ENCODE results near the gene B4GALT1.

B4GALT1 gene

GRCh38 chr9:33076046-33077004, 90.8 kb downstream of the B4GALT1 start, which contains the start of gene SMU1:
Gene SMU1, minus strand, starts transcription at chr9:33076674. Its CDS starts 66 bp downstream, at chr9:33076608.
- Histone ChIP-seq H3K27me3 (ENCODE audit: insufficient read depth, poor library complexity, severe bottlenecking) (no peaks in the 10 kb centered on the region), H3K36me3 (ENCODE audit: low read depth) (peaks cover 38% of the 10 kb centered on the region), H3K9me3 (ENCODE audit: severe bottlenecking) (no peaks in the 10 kb centered on the region), H3K4me1 (ENCODE audit: insufficient read depth, poor library complexity, severe bottlenecking) (peaks cover 19% of the 10 kb centered on the region), H3K27ac (ENCODE audit: poor library complexity, severe bottlenecking) (peak within 1 kb of the TSS; percentile 47), H3K4me3 (ENCODE audit: severe bottlenecking) (peak within 1 kb of the TSS; percentile 81)
- DNase-seq (ENCODE audit: low spot score) (peak; percentile 95), ATAC-seq (ENCODE audit: low read depth) (peak; percentile 91)
- TF ChIP-seq CTCF (IDR thresholded peaks at IDR 0.05; ENCODE audit: poor library complexity, severe bottlenecking): no peak

- Histone ChIP-seq H3K9me3 (ENCODE audit: severe bottlenecking) (no peaks in the 10 kb centered on the region), H3K27ac (ENCODE audit: poor library complexity, severe bottlenecking) (no peak overlapping the region), H3K36me3 (ENCODE audit: low read depth) (peaks cover 90% of the 10 kb centered on the region), H3K27me3 (ENCODE audit: insufficient read depth, poor library complexity, severe bottlenecking) (no peaks in the 10 kb centered on the region), H3K4me1 (ENCODE audit: insufficient read depth, poor library complexity, severe bottlenecking) (no peaks in the 10 kb centered on the region), H3K4me3 (ENCODE audit: severe bottlenecking) (no peak overlapping the region)
- TF ChIP-seq CTCF (IDR thresholded peaks at IDR 0.05; ENCODE audit: poor library complexity, severe bottlenecking): no peak
- no peak for ATAC-seq (ENCODE audit: low read depth)
- no peak for DNase-seq (ENCODE audit: low spot score)
These were observed 98.1 kb downstream of the B4GALT1 start for GRCh38 chr9:33068991-33069390.

GRCh38 chr9:33065157-33066076, 101.7 kb downstream of the B4GALT1 start:
- Histone ChIP-seq H3K9me3 (ENCODE audit: severe bottlenecking) (no peaks in the 10 kb centered on the region), H3K4me3 (ENCODE audit: severe bottlenecking) (no peak overlapping the region), H3K4me1 (ENCODE audit: insufficient read depth, poor library complexity, severe bottlenecking) (no peaks in the 10 kb centered on the region), H3K27me3 (ENCODE audit: insufficient read depth, poor library complexity, severe bottlenecking) (no peaks in the 10 kb centered on the region), H3K27ac (ENCODE audit: poor library complexity, severe bottlenecking) (no peak overlapping the region), H3K36me3 (ENCODE audit: low read depth) (peaks cover 85% of the 10 kb centered on the region)
- no peak for ATAC-seq (ENCODE audit: low read depth)
- no peak for DNase-seq (ENCODE audit: low spot score)
- no peak for TF ChIP-seq CTCF (IDR thresholded peaks at IDR 0.05; ENCODE audit: poor library complexity, severe bottlenecking)

Measured in RWPE2 (cell line).